SH-SY5Y (cell line): Measurements from ENCODE around the gene DGUOK.

Experiments
- GATA2 ChIP-seq: IDR thresholded peaks from 2 replicates; pipeline ENCODE4 v1.6.1; 2011; ENCODE audit warnings: mild to moderate bottlenecking, low read depth, low read length
- GATA3 ChIP-seq: IDR thresholded peaks from 2 replicates; pipeline ENCODE4 v1.6.1; 2011; ENCODE audit warnings: low read depth, mild to moderate bottlenecking, low read length, moderate library complexity

DNA sequence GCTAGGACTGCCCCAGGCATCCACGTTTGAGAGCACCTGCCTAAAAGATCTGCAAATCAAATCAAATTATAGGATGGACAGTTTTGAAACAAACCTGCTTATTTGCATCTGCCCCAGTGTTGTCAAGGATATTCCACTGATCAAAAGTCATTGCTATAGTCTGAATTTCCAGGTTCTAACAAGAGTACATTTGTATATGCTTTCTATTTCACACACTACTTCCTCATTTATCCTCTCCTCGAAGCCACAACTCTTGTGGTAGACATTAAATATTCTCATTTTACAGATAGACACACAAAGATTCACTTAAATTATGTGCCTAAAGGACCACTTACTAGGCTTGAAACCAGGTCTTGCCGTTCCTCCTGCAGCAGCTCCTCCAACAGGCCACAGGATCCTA, 46.2 kb downstream of the DGUOK start:
- TF ChIP-seq GATA3 (no peak), GATA2 (no peak)
